GM12878 (cell line): Measurements from ENCODE around the gene CHIC2. TPM values are rescaled to one million over a fixed set of nuclear protein-coding genes. Genes with fewer than 3 reads are reported as not detected.

Source experiments
- ATAC-seq: fragments of 200-7000 bp; cut with Tn5 transposase; 3 replicates; pipeline ENCODE4 v1.9.1; 2020; ENCODE audit warnings: mild to moderate bottlenecking, moderate library complexity
- BruUV-seq: library from RNA; stranded (reverse); fragments of 400-500 nt; replicated peaks from 2 replicates; lab custom pipeline; 2021; lab: Mats Ljungman, UMichigan
- CTCF ChIA-PET: fragments of 300-600 bp; sonication (Branson Sonifier 250); formaldehyde crosslinking; extraction: SDS; loops from one replicate; lab custom pipeline; 2021; ENCODE audit warnings: inconsistent platforms; lab: Yijun Ruan, JAX
- POLR2A ChIA-PET: fragments of 350-600 bp; formaldehyde crosslinking; extraction: SDS; loops from one replicate; lab custom pipeline; 2021; ENCODE audit warnings: inconsistent platforms; lab: Charles Lee
- RAD21 ChIA-PET: fragments of 300-600 bp; sonication (Branson Sonifier 250); formaldehyde crosslinking; loops from one replicate; lab custom pipeline; 2023; ENCODE audit warnings: antibody characterized with exemption; ENCODE audit not compliant: unreplicated experiment; lab: Charles Lee
- SMC1A ChIA-PET: fragments of 300-600 bp; sonication (Branson Sonifier 250); formaldehyde crosslinking; loops from one replicate; lab custom pipeline; 2023; ENCODE audit not compliant: unreplicated experiment, uncharacterized antibody; lab: Charles Lee
- DNase-seq: peaks from one replicate; pipeline ENCODE4 v3.0.0-alpha.2; 2011; ENCODE audit warnings: low read depth, low spot score
- FAIRE-seq: peaks from 3 replicates; lab custom pipeline; 2011; peaks lifted over from hg19 to GRCh38; lab: Jason Lieb, UNC
- H2AFZ ChIP-seq: 2 replicates; pipeline ENCODE4 v1.6.0; 2011; ENCODE audit warnings: low read depth, low read length, control low read depth; ENCODE audit not compliant: control insufficient read depth
- H3K27ac ChIP-seq: 2 replicates; pipeline ENCODE4 v1.5.1; 2011; ENCODE audit warnings: control low read depth; ENCODE audit not compliant: control insufficient read depth, insufficient read depth
- H3K27me3 ChIP-seq, 2 experiments: replicated peaks in 1 of 2; 2 replicates each; pipeline versions ENCODE4 v1.6.0 to v1.6.1; 2011; ENCODE audit warnings: low read length in 1 of 2; ENCODE audit not compliant: control insufficient read depth in 2 of 2, insufficient read depth in 2 of 2
- H3K36me3 ChIP-seq, 2 experiments: 2 replicates each; pipeline ENCODE4 v1.5.1; 2011; ENCODE audit warnings: low read length in 1 of 2; ENCODE audit not compliant: control insufficient read depth in 2 of 2, insufficient read depth in 2 of 2
- H3K4me1 ChIP-seq: 2 replicates; pipeline ENCODE4 v1.6.1; 2011; ENCODE audit warnings: mild to moderate bottlenecking, low read length, moderate library complexity, mixed read lengths; ENCODE audit not compliant: control insufficient read depth, insufficient read depth
- H3K4me2 ChIP-seq: 2 replicates; pipeline ENCODE4 v1.6.0; 2011; ENCODE audit warnings: control low read depth; ENCODE audit not compliant: control insufficient read depth, insufficient read depth
- H3K4me3 ChIP-seq: fragments of 200-600 bp; sonication (generic); 2 replicates; pipeline ENCODE4 v1.5.1; 2016
- H3K79me2 ChIP-seq: 2 replicates; pipeline ENCODE4 v1.6.0; 2011; ENCODE audit warnings: low read length; ENCODE audit not compliant: control insufficient read depth, insufficient read depth
- H3K9ac ChIP-seq: 2 replicates; pipeline ENCODE4 v1.8.0; 2011; ENCODE audit warnings: low read length, control low read depth, mixed read lengths; ENCODE audit not compliant: control insufficient read depth, insufficient read depth
- H3K9me3 ChIP-seq: replicated peaks from 3 replicates; pipeline ENCODE4 v1.5.1; 2011; ENCODE audit warnings: mild to moderate bottlenecking, low read length; ENCODE audit not compliant: control insufficient read depth, insufficient read depth
- H4K20me1 ChIP-seq: 2 replicates; pipeline ENCODE4 v1.6.0; 2011; ENCODE audit not compliant: control insufficient read depth, insufficient read depth
- BACH1 ChIP-seq: fragments of 450-650 bp; IDR thresholded peaks from 2 replicates; pipeline ENCODE4 v1.6.1; 2017; ENCODE audit warnings: mild to moderate bottlenecking, borderline replicate concordance
- BHLHE40 ChIP-seq, 2 experiments: fragments of 450-650 bp in 1 of 2; IDR thresholded peaks; 2 replicates each; pipeline ENCODE4 v1.6.1; 2011 to 2017; ENCODE audit warnings: low read depth in 2 of 2, borderline replicate concordance in 1 of 2, improper control_type of control experiment in 1 of 2, low read length in 1 of 2, mild to moderate bottlenecking in 1 of 2
- CREM ChIP-seq: IDR thresholded peaks from 2 replicates; pipeline ENCODE4 v1.6.1; 2014; ENCODE audit warnings: antibody characterized with exemption, low read depth
- EP300 ChIP-seq, 2 experiments: fragments of 150-350 bp in 1 of 2; IDR thresholded peaks; 2 replicates each; pipeline ENCODE4 v1.6.1; 2011 to 2012; ENCODE audit warnings: low read depth in 2 of 2, low read length in 2 of 2, borderline replicate concordance in 1 of 2, improper control_type of control experiment in 1 of 2, inconsistent platforms in 1 of 2; ENCODE audit not compliant: control insufficient read depth in 1 of 2
- GATAD2B ChIP-seq: fragments of 450-650 bp; conservative IDR thresholded peaks from 2 replicates; pipeline ENCODE4 v1.6.1; 2017; ENCODE audit warnings: low read depth, mild to moderate bottlenecking, moderate library complexity
- IKZF1 ChIP-seq: fragments of 450-650 bp; conservative IDR thresholded peaks from 2 replicates; pipeline ENCODE4 v1.6.1; 2017; ENCODE audit warnings: antibody characterized with exemption, mild to moderate bottlenecking
- IKZF2 ChIP-seq, 2 experiments: fragments of 450-650 bp; IDR thresholded peaks; 2 replicates each; pipeline ENCODE4 v1.6.1; 2017; ENCODE audit warnings: mild to moderate bottlenecking in 2 of 2, moderate library complexity in 2 of 2
- IRF4 ChIP-seq: IDR thresholded peaks from 2 replicates; pipeline ENCODE4 v1.6.1; 2011; ENCODE audit warnings: low read depth, low read length
- LARP7 ChIP-seq: fragments of 450-650 bp; IDR thresholded peaks from 2 replicates; pipeline ENCODE4 v1.6.1; 2017; ENCODE audit warnings: mild to moderate bottlenecking
- MEF2A ChIP-seq: IDR thresholded peaks from 2 replicates; pipeline ENCODE4 v1.6.1; 2011; ENCODE audit warnings: low read depth, mild to moderate bottlenecking, low read length, moderate library complexity; ENCODE audit not compliant: insufficient read depth
- RFX5 ChIP-seq: IDR thresholded peaks from 2 replicates; pipeline ENCODE4 v1.6.1; 2011; ENCODE audit warnings: low read depth, low read length, improper control_type of control experiment
- SP1 ChIP-seq: IDR thresholded peaks from one replicate; pipeline ENCODE4 v1.6.1; 2011; ENCODE audit warnings: low read depth, low read length
- SPI1 ChIP-seq: IDR thresholded peaks from 2 replicates; pipeline ENCODE4 v1.6.1; 2011; ENCODE audit warnings: low read depth, mild to moderate bottlenecking, low read length, moderate library complexity, borderline replicate concordance; ENCODE audit not compliant: insufficient read depth
- SREBF1 ChIP-seq: IDR thresholded peaks from 2 replicates; pipeline ENCODE4 v1.6.1; 2012; ENCODE audit warnings: mild to moderate bottlenecking, low read length
- ZNF274 ChIP-seq: IDR thresholded peaks from one replicate; pipeline ENCODE4 v1.8.0; 2011; ENCODE audit not compliant: insufficient read length, insufficient read depth
- WGBS: methylation state at CpG from one replicate; pipeline ENCODE4 v1.1.6; 2016; ENCODE audit warnings: low lambda C conversion rate; ENCODE audit not compliant: insufficient replicate concordance, insufficient coverage; ENCODE audit errors: missing lambda C conversion rate; 5-methylcytosine and 5-hydroxymethylcytosine counted together
- in situ Hi-C: fragments of 300-500 bp; cut with MboI; formaldehyde crosslinking; loops from 9 replicates; pipeline ENCODE4 v1.14.3; 2018; ENCODE audit warnings: mixed read lengths
- intact Hi-C: fragments of 100-400 bp; cut with micrococcal nuclease; formaldehyde crosslinking; loops from one replicate; pipeline ENCODE4 v1.14.2; 2022; ENCODE audit not compliant: unreplicated experiment
- polyA plus RNA-seq, 11 experiments: library from polyadenylated mRNA; depleted of rRNA in 4 of 11; unstranded in 6 of 11; stranded (reverse) in 5 of 11; fragments of >200 nt; fragmentation: Nextera tagmentation in 4 of 11; fragmentation: Illumina TruSeq in 1 of 11; extraction: Ambion mirVana in 4 of 11; extraction: Trizol in 1 of 11; gene quantifications; 1 replicate in 1 of 11; 2 replicates in 10 of 11; pipeline versions ENCODE4 v1.2.1 to v1.2.3, GENCODE V29; 2011 to 2016; ENCODE audit warnings: inconsistent platforms in 2 of 11, missing spikeins in 2 of 11, low read depth in 1 of 11
- total RNA-seq, 4 experiments: library from RNA; depleted of rRNA in 3 of 4; stranded (reverse); fragments of >200 nt in 3 of 4; fragmentation: Illumina TruSeq in 1 of 4; extraction: Trizol in 1 of 4; gene quantifications; 2 replicates each; pipeline versions ENCODE4 v1.2.1 to v1.2.3, GENCODE V29; 2013 to 2021
- TF ChIP-seq, protein P1 (sequence below): fragments of 450-650 bp; IDR thresholded peaks from 2 replicates; pipeline ENCODE4 v1.6.1; 2017; ENCODE audit warnings: mild to moderate bottlenecking, low read depth, inconsistent platforms; ENCODE audit not compliant: poor library complexity, severe bottlenecking
- TF ChIP-seq, protein P2 (sequence below): fragments of 450-650 bp; IDR thresholded peaks from 2 replicates; pipeline ENCODE4 v1.6.1; 2017; ENCODE audit warnings: borderline replicate concordance
- TF ChIP-seq, protein P3 (sequence below): IDR thresholded peaks from 2 replicates; pipeline ENCODE4 v1.6.1; 2012; ENCODE audit warnings: mild to moderate bottlenecking, low read depth, low read length

CHIC2 gene
- total and polyA plus RNA-seq, 10 of the 15 experiments (the other 5 are each of a cell fraction or from before 2014, with no cell fraction given): 0.80 to 24.4 (median 12.2) TPM

- TF ChIP-seq, protein P1, sequence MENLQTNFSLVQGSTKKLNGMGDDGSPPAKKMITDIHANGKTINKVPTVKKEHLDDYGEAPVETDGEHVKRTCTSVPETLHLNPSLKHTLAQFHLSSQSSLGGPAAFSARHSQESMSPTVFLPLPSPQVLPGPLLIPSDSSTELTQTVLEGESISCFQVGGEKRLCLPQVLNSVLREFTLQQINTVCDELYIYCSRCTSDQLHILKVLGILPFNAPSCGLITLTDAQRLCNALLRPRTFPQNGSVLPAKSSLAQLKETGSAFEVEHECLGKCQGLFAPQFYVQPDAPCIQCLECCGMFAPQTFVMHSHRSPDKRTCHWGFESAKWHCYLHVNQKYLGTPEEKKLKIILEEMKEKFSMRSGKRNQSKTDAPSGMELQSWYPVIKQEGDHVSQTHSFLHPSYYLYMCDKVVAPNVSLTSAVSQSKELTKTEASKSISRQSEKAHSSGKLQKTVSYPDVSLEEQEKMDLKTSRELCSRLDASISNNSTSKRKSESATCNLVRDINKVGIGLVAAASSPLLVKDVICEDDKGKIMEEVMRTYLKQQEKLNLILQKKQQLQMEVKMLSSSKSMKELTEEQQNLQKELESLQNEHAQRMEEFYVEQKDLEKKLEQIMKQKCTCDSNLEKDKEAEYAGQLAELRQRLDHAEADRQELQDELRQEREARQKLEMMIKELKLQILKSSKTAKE: no peak
- TF ChIP-seq BACH1: no peak
- no peak for TF ChIP-seq ZNF274
- TF ChIP-seq GATAD2B: no peak
- no peak for TF ChIP-seq MEF2A
- no peak for TF ChIP-seq CREM
- TF ChIP-seq, all 136 proteins: peak for 0
These were observed 82.8 kb downstream of the CHIC2 start (continued) for GRCh38 chr4:53981567-53981966.

GRCh38 chr4:53981066-53981465 is 83.3 kb downstream of the CHIC2 start:
- no peaks in the 10 kb centered on the region for H4K20me1 ChIP-seq
- ChIA-PET SMC1A (no interaction called here), POLR2A (no interaction called here), RAD21 (no interaction called here), CTCF (no interaction called here)
- FAIRE-seq: no peak
- in situ Hi-C loops: no loop called here
- ATAC-seq: no peak
- H3K27ac ChIP-seq: no peak overlapping the region
- H3K79me2 ChIP-seq: no peaks in the 10 kb centered on the region
- H3K4me2 ChIP-seq: no peak overlapping the region
- no peak for DNase-seq
- H3K4me3 ChIP-seq: no peak overlapping the region
- H3K9ac ChIP-seq: no peak overlapping the region
- H2AFZ ChIP-seq: no peak overlapping the region
- H3K4me1 ChIP-seq: no peaks in the 10 kb centered on the region
- no peaks in the 10 kb centered on the region for H3K36me3 ChIP-seq
- no peaks in the 10 kb centered on the region for H3K9me3 ChIP-seq
- intact Hi-C loops: no loop called here
- no peaks in the 10 kb centered on the region for H3K27me3 ChIP-seq
- BruUV-seq: no TSS peak
- 64% methylated on average over 2 of the region's 2 CpGs for WGBS
- TF ChIP-seq SP1: no peak
- TF ChIP-seq EP300 (IDR thresholded peaks at IDR 0.05; ENCODE audit: borderline replicate concordance in 1 of 2, control insufficient read depth in 1 of 2, low read depth in 2 of 2, low read length in 2 of 2): no peak
- TF ChIP-seq, protein P2, sequence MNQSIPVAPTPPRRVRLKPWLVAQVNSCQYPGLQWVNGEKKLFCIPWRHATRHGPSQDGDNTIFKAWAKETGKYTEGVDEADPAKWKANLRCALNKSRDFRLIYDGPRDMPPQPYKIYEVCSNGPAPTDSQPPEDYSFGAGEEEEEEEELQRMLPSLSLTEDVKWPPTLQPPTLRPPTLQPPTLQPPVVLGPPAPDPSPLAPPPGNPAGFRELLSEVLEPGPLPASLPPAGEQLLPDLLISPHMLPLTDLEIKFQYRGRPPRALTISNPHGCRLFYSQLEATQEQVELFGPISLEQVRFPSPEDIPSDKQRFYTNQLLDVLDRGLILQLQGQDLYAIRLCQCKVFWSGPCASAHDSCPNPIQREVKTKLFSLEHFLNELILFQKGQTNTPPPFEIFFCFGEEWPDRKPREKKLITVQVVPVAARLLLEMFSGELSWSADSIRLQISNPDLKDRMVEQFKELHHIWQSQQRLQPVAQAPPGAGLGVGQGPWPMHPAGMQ: no peak
- no peak for TF ChIP-seq IRF4
- no peak for TF ChIP-seq BHLHE40 (IDR thresholded peaks at IDR 0.05; ENCODE audit: borderline replicate concordance in 1 of 2, low read depth in 2 of 2, low read length in 1 of 2)
- TF ChIP-seq RFX5: no peak
- no peak for TF ChIP-seq IKZF1
- TF ChIP-seq, protein P3, sequence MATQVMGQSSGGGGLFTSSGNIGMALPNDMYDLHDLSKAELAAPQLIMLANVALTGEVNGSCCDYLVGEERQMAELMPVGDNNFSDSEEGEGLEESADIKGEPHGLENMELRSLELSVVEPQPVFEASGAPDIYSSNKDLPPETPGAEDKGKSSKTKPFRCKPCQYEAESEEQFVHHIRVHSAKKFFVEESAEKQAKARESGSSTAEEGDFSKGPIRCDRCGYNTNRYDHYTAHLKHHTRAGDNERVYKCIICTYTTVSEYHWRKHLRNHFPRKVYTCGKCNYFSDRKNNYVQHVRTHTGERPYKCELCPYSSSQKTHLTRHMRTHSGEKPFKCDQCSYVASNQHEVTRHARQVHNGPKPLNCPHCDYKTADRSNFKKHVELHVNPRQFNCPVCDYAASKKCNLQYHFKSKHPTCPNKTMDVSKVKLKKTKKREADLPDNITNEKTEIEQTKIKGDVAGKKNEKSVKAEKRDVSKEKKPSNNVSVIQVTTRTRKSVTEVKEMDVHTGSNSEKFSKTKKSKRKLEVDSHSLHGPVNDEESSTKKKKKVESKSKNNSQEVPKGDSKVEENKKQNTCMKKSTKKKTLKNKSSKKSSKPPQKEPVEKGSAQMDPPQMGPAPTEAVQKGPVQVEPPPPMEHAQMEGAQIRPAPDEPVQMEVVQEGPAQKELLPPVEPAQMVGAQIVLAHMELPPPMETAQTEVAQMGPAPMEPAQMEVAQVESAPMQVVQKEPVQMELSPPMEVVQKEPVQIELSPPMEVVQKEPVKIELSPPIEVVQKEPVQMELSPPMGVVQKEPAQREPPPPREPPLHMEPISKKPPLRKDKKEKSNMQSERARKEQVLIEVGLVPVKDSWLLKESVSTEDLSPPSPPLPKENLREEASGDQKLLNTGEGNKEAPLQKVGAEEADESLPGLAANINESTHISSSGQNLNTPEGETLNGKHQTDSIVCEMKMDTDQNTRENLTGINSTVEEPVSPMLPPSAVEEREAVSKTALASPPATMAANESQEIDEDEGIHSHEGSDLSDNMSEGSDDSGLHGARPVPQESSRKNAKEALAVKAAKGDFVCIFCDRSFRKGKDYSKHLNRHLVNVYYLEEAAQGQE: no peak
- no peak for TF ChIP-seq SPI1
- TF ChIP-seq SREBF1: no peak
- no peak for TF ChIP-seq IKZF2 (IDR thresholded peaks at IDR 0.05)
- TF ChIP-seq LARP7: no peak
